NCI-H526 (cell line): Measurements from ENCODE around the gene SGK1.

Source experiments
- DNase-seq, 2 experiments: peaks; one replicate each; lab custom pipeline; 2025; lab: John Stamatoyannopoulos, UW

SGK1 gene

DNA sequence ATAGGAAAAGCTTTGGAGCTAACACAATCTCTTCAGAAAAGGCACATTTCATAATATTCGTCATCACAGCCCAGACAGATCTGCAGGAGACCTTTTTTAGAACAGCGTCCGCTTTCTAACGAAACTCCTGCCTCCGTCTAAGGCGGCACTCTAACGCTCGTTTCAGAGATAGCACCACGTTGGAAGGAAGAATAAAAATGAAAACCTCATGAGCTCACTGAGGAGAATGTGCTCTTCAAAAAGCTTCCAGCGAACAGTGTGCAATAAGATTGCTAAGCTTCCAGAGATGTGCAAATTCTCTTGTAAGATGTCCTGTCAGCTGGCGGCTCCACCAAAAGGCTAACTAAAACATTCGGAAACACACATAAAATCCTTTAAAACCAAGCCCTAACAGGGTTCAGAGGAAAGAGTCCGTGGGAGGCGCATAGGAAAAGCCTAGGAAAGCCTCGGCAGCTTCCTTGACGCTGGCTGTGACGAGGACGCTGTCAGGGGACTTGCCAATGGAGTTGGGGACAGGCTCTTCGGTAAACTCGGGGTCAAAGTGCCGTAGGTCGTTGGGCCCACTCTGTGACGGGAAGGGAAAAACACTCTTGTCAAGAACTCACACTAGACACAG lies 147.9 kb downstream of the SGK1 start:
- no peak for DNase-seq

DNA sequence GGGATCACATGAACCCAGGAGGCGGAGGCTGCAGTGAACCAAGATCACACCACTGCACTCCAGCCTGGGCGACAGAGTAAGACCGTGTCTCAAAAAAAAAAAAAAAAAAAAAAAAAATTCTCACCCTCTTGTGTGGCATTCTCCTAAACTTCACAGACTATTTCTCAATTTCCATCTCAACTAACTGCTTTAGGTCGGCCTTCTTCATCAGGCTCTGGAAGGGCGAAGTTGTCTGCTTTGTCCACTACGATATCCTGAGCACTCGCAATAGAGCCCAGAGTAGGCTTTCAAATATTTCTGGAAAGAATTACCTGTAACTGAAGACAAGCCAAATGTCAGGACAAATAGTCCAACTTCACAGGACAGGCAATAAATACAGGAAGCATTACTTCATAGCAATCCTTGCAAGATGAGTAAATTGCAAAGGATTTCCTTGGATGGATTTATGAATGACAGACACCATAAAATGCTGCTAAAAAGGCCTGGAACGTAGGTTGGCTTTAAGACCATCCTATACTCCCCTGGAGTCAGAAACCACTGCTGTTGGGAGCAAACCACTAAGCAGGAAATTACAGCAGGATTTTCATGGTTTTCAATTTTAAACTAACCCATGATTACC lies 149.2 kb downstream of the SGK1 start:
- DNase-seq, result no peak

DNA sequence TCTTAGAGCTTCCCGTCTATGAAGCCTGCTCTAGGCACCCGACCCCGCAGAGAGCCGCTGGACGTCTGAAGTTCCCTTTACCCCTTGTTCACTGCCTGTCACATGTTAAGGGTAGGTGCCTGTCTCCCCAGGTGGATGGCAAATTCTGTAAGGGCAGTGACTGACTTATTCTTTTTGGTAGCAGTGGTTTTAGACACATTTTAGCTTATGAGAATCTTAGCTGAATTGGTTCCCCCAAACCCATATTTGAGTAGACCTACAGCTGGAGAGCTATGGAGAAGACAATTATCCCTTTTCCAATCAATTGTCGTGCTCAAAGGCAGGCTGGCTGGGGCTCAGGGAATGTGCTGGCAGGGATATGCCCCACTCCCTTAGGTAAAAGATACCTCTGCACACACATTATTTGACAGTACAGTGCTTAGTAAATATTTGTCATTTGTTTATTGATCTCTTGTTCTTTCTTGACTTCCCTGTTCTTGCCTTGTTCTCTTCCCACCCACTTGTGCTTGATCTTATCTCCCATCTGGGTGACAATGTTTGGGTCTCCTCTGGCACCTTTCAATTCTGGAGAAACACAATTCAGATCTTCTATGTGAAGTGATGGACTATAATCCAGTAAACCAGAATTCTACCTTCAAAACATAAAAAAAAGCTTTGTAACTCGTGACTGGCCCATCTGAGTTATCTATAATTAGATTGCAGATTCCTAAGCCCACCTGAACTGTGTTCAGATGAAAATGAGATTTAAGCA lies 151.2 kb downstream of the SGK1 start:
- no peak for DNase-seq

DNA sequence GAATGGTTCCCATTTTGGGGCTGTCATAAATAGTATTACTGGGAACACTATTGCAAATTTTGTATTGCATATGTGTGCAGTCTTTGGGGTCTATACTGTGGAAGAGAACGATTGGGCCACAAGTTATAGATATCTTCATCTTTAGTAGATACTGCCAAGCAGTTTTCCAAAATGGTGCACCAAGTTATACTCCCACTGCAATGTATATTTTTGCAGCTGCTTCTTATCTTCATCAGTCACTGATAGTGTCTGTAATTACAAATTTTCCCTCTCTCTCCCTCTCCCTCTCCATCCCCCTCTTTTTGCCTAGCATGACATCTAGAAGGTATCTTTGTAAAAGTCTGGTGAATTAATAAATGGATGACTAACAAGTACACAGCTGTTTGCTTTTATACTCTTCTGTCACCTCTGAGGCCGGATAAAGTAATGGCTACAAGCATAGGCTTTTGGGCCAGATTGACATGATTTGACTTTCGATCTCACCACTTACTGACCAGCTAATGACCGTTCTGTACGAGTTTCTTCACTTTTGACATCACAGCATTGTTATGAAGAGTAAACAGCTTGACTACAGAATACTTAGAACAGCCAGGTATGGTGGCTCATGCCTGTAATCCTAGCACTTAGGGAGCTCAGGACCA lies 152.2 kb downstream of the SGK1 start:
- no peak for DNase-seq

DNA sequence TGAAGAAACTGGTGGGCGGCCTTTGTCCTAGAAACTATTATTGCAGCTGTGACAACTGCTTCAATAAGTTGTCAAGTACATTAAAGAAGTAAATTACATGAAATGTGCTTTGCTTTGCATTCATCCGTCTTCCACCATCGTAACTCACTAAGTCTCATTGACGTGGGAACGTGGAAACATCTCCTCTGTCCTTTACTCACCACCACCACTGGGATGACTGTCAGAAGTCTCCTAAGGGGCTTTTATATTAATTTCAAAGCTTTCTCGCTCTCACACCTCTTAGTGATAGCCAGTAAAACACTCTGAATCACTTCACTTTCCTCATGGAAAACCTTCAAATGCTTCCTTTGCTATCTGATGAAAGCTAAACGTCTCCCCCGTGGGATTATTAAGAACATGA lies 153.6 kb downstream of the SGK1 start:
- DNase-seq, result no peak

DNA sequence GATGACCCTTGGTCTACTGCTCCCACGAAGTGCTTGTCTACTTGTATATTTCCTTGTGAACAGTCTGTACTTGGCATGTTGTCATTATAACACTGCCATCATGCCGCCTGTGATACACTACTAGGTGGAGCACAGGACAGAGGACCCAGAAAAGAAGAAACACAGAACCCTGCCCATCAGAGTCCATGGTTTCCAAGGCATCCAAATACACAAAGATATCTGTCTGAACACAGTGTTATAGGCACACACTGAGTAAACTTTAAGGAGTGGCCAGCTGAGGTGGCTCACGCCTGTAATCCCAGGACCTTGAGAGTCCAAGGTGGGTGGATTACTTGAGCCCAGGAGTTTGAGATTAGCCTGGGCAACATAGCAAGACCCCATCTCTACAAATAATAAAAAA lies 155.0 kb downstream of the SGK1 start:
- DNase-seq, result no peak

DNA sequence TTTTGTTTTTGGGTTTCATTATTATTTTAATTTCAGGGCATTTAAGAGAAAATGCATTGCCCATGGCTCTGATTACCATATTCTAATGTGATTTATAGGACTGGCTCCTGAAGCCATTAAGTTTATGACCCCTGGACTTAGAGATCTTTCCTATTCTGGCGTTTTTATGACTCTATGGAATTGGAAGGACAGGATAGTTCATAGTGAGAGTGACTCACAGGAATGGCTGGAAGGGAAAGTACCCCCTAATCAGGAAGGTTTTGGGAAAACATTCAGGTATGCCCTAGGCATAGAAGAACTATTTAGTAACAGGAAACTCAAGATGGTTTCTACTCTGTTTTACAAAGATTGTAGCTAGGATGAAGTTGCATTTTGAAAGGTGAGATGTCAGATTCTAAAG lies 156.9 kb downstream of the SGK1 start:
- no peak for DNase-seq

DNA sequence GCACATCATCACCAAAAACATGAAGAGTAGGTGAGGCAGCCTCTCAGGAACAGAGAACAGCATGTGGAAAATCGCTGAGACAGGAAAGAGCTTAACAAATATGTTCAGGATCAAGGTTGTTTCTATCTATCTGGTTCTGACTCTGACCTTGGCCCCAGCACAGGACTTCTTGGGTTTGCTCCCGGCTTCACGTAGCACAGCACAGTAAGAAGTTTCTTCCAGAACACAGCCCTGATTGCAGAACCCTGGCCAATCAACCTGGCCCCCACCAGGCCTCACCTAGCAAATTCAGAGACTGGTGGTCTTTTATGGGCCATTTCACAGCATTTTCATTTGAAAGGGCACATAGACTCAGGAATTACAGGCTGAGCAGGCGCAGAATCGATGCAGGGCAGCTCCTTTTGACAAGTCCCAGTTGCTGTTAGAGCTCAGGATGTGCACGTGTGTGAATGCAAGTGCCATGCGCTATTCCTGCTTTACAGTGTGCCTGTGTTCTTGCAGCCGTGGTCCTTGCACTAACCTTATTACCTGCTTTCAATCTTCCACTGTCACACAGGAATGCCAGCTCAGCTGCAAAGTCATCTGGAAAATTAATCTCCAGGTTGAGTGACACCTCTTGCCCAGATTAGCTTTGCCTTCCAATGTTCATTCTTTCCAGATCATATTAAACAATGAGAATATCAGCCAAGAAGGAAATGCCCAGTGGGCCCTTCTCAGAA lies 165.0 kb downstream of the SGK1 start:
- no peak for DNase-seq

DNA sequence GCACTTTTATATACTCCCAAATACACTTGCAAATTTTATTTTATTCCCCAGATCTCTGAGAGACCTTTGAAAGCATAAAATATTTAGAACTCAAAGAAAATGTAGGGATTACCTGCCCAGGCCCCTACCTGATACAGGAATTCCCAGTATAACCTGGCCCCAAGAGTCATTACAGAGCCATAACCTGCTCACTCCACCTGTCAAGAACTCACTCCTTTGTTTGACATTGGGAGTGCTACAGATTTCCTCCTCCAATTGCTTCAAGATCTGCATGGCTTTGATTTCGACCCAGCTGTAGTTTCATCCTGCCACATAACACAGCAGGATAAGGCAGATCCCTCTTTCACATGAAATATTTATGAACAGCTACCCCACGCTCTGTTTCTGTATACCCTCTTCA lies 169.3 kb downstream of the SGK1 start:
- no peak for DNase-seq

DNA sequence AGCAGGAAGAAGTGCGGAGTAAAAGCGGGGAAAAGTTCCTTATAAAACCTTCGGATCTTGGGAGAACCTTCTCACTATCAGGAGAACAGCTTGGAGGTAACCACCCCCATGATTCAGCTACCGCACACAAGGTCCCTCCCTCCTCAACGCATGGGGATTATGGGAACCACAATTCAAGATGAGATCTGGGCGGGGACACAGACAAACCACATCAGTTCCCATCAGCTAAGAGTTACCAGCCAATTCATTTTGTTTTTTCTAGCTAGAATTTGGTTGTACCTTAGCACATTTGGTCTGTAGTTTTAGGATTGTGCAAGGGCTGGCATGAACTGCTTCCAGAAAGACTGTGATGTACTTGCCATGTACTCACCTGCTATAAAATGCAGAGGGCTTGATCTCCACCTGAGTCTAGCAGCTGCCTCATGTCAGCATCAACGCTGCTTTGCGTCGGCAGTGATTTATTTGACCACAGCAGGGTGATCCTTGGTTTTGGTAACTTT lies 170.8 kb downstream of the SGK1 start:
- DNase-seq, result no peak

DNA sequence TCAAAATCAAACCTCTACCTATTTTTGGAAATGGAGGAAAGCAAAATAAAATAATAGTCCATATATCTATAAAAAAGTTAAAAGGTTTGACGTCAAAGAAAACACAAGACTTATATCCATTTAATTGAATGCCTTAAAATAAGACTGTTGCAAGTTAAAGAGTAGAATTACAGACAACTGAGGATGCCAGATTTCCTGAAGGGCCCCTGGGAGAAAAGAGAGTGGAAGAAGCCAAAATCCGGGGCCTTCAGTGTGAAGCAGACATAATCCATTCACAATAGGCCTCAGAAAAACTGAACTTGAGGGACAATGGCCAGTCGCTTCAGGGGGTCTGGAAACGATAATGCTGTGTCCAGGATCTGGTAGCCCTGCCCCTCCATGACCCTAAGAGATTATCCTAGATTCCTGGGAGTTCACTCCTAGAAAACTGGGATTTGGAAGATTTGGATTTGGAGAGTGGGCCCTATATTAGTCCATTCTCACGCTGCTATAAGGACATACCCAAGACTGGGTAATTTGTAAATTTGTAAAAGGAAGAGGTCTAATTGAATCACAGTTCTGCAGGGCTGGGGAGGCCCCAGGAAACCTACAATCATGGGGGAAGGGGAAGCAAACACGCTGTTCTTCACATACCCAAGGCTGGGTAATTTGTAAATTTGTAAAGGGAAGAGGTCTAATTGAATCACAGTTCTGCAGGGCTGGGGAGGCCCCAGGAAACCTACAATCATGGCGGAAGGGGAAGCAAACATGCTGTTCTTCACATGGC lies 171.5 kb downstream of the SGK1 start:
- DNase-seq, result no peak

DNA sequence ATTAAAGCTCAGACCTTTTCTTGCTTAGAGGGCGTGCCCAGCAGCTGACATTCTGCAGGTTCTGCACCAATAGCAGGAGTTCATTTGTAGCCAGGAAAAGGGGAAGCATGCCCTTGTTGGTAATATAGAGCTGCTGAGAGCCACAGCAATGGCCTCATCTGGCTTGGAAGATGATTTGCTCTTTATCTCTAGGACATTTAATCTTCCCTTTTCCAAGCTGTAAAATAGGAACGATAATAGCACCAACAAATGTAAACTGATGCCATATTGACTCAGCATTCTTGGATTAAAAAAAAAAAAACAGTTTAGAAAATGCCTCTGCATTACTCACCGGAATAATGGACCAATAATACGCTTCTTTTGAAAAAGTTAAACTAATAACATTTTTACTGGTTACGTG lies 172.1 kb downstream of the SGK1 start:
- no peak for DNase-seq

DNA sequence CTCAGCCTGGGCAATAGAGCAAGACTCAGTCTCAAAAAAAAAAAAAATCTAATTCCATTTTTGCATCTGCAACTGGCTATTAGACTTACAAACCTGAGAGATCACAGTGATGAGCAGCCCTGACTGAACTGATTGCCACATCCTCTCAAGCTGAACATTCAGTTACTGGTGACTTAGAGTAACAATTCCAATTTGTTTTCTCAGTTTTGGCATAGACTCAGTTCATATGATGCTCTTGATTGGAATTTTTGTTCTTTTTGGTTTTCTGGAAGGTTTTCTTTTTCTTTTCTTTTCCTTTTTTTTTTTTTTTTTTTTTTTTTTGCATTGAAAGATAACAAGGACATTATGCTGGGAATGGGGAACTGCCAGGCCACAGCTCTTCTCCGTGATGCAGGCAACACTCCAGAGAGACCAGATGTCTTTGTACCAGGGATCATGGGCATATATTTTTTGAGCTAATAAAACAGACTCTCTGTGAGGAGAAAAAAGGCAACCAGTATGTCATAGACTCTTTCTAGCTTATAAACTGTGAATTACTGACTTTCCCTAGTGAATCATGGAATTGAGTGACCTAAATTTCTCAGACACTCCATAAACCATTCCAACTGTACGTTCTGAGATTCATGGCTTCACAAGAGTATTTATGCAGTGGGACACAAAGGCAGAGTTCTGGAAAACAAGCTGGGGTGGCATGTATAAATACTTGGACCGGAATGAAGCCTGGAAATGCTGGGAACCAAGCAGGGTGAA lies 179.5 kb downstream of the SGK1 start:
- no peak for DNase-seq

DNA sequence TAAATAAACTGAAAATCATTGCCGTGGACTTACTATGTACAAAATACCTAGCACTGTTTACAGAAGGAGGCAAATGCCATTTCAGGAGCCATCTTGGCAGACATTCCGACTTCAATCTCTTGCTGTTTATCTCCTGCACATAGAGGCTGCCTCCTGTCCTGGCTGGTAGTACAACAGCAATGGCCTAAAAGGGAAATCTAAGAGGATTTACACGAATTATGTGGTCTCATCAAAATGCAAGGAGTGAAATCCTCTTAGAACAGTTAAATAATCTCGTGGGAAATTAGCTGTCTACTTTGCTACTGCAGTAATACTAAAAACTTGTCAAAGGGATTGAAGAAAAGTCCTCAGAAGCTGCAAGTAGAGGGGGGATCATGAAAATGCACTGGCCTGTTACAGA lies 183.3 kb downstream of the SGK1 start:
- DNase-seq, result no peak

DNA sequence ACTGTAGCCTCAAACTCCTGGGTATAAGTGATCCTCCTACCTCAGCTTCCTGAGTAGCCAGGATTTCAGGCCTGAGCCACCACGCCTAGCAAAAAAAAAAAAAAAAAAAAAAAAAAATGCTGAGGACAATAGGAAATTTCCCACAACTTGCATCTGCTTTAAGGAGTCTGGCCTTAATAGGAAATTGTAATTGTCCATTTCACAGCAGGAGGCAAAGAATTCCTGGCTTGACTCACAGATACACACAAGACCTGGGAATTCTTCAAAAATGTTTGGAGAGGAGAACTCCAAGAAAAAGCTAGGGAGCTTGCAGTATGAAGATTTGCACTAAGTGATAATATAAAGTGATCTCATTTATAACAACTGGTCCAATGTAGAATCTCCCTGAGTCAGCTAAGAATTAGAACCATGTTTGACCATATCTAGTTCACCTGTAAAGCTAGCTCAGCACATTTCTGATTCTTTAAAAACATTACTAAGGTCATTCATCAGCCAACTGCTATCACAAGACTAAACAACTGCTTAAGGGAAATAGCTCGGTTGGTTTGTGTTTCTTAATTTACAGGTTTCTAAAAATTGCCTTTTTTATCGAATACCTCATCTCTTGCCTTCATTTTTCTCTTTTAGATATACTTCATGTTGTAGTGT lies 185.3 kb downstream of the SGK1 start:
- no peak for DNase-seq

DNA sequence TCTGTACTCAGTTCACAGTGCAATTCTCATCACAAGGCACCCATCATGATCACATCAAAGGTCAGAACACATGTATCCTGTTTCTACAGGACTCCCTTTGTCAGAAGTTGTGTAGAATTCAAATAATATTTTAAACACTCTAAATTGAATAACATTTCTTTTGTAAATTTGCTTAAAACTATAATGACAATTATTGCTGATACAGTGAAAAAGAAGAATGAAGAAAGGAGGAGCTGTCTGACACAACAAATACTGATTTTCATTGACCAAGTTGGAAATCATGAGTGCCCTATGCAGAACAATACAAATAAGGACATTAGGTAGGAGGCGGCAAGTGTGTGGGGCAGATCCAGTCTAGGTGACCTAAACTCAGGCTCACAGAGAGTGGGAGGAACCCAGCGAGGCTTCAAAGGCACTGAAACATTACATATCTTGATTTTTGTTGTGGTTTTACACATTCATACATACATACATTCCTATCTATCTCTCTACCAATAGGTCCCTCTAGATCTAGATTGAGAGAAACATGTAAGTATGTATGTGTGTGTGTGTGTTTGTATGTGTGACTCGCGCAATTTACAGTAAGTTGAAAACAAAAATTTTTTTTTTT lies 186.3 kb downstream of the SGK1 start:
- no peak for DNase-seq

DNA sequence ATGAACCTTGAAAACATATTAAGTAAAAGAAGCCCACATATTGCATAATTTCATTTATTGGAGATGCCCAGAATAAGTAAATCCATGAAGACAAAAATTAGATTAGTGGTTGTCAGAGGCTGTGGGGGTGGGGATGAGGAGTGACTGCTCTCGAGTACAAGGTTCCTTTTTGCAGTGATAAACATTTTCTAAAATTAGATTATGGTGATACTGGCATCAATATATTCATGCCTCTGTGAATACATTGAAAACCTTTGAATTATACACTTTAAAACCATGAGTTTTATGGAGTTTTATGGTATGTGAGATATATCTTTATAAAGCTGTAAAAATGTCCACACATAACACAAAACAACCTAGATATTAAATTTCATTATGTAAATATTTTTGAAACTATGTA lies 189.8 kb downstream of the SGK1 start:
- no peak for DNase-seq

DNA sequence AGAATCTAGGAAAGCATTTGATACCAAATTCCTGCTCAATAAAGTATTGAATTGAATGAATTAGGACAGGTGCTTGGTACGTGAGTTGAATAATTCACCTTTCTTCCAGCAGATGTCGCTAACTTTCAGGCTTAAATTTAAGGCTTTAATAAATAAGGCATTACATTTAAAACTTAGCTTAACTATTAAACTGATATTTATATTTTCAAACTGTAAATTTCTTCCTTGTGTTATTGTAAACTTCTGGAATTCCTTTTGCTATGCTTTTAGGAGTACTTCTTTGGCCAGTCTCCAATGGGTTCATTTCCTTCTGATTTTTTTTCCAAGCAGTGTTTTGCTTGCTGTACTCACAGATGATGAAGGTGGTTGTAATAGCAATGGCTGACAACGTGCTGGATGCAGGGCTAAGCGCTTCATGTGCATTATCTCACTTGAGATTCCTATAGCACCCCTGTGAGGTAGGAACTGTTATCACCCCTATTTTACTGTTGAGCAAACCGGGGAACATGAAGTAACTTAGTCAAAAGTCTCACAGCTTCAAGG lies 194.2 kb downstream of the SGK1 start:
- DNase-seq, result peak; percentile 12 to 65

DNA sequence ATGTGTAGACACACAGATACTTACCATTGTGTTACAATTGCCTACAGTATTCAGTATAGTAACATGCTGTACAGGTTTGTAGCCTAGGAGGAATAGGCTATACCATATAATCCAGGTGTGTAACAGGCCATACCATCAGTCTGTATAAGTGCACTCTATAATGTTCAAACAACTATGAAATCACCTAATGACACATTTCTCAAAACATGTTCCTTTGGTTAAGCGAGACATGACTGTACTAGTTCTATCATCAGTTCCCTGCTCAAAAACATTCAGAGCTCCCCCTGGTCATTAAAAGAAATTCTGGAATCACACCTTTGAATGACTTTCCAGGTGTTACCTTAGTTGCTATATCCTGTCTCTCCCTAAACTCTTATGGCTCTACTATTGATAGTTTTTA lies 195.1 kb downstream of the SGK1 start:
- DNase-seq, result no peak
